ENCODE measurements around the gene SFMBT1.
"Not testable (repeated sequence)": the region's sequence is repeated elsewhere in the genome, so short reads cannot be mapped to it uniquely, and the experiment has no call there.

SFMBT1 gene

GRCh38 chr3:53039376-53039752 lies 6.5 kb downstream of the SFMBT1 start:
- DNase-seq (ENCODE audit: extremely low read depth in 1 of 2, low read depth in 1 of 2), result no peak

GRCh38 chr3:53038679-53039375 lies 7.0 kb downstream of the SFMBT1 start:
- DNase-seq (ENCODE audit: extremely low read depth in 1 of 2, low read depth in 1 of 2), result no peak

GRCh38 chr3:53035825-53036619 lies 9.9 kb downstream of the SFMBT1 start:
- no peak for DNase-seq (ENCODE audit: extremely low read depth in 1 of 2, low read depth in 1 of 2)

DNA sequence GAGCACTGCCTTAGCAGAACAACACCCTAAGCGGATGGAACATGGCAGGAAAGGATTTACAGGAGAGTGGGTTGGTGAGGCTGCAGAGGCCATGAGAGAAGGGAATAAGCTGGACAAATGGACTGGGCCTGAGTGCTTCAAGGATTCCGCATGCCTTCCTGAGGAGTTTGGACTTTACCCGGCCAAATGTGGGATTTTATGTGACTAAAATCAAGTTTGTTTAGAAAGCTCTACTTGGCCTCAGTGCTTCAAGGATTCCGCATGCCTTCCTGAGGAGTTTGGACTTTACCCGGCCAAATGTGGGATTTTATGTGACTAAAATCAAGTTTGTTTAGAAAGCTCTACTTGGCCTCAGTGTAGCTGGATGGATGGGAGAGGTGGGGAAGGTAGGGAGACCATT lies 10.9 kb downstream of the SFMBT1 start:
- DNase-seq (ENCODE audit: extremely low read depth in 1 of 2, low read depth in 1 of 2), result not testable (repeated sequence)

GRCh38 chr3:53034411-53034810 lies 11.5 kb downstream of the SFMBT1 start:
- DNase-seq (ENCODE audit: extremely low read depth in 1 of 2, low read depth in 1 of 2), result not testable (repeated sequence)

- no peak for DNase-seq (ENCODE audit: extremely low read depth in 1 of 2, low read depth in 1 of 2)
Observed at GRCh38 chr3:53032609-53033008, 13.3 kb downstream of the SFMBT1 start.

DNA sequence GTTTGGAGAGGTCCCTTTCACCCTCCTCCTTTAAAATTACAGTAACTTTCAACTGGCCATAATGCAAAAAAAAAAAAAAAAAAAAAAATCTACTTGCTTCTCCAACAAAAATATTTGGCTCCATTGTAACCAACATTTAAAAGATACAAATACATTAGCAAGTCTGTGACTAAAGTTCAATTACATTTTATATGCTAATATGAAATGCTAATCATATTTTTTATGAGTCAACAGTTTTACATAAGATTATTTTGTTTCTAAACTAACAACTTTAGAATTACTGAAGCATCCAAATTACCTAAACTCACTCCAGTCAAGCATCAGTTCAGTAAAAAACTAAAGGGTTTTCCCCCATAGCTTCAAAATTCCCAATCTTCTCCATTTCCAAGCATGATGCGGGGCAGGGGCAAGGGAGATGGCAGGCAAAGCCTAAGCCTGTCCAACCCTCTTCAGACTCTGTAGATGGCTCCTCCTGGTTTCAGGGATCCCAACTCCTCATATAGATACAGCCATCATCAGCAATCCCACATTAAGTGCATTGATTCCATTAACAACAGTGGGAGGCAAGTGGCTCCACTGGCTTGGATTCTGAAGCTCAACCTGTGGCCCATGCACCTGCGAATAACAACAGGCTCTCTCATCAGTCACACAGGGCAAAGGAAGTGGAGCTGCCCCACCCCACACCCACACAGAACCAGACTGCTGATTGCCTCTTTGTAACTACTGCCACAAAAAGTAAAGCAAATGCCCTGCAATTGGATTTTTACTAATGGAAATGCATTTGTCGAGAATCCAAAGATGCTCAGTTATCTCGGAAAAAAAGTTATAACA lies 15.0 kb downstream of the SFMBT1 start:
- no peak for DNase-seq (ENCODE audit: extremely low read depth in 1 of 2, low read depth in 1 of 2)

- no peak for DNase-seq (ENCODE audit: extremely low read depth in 1 of 2, low read depth in 1 of 2)
Observed at GRCh38 chr3:53028641-53029040, 17.2 kb downstream of the SFMBT1 start.

- DNase-seq (ENCODE audit: extremely low read depth in 1 of 2, low read depth in 1 of 2), result no peak
Observed at GRCh38 chr3:53027254-53027844, 18.5 kb downstream of the SFMBT1 start.

- no peak for DNase-seq (ENCODE audit: extremely low read depth in 1 of 2, low read depth in 1 of 2)
Observed at GRCh38 chr3:53026382-53027162, 19.3 kb downstream of the SFMBT1 start.

- DNase-seq (ENCODE audit: extremely low read depth in 1 of 2, low read depth in 1 of 2), result no peak
Observed at GRCh38 chr3:53024315-53024714, 21.6 kb downstream of the SFMBT1 start.

GRCh38 chr3:53023072-53023823 lies 22.6 kb downstream of the SFMBT1 start:
- no peak for DNase-seq (ENCODE audit: extremely low read depth in 1 of 2, low read depth in 1 of 2)

DNA sequence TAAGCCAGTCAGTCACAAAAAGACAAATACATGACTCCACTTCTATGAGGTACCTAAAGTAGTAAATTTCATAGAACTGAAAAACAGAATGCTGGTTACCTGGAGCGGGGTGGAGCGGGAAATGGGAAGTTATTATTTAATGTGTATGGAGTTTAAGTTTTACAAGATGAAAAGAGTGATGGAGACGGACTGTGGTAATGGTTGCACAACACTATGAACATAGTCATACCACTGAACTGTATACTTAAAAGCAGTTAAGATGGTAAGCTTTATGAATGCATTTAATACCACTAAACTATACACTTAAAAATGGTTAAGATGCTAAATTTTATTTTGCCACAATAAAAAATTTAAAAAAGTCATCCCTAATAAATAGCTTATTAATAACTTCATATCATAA lies 23.2 kb downstream of the SFMBT1 start:
- no peak for DNase-seq (ENCODE audit: extremely low read depth in 1 of 2, low read depth in 1 of 2)

GRCh38 chr3:53016236-53016635 lies 29.6 kb downstream of the SFMBT1 start:
- DNase-seq (ENCODE audit: extremely low read depth in 1 of 2, low read depth in 1 of 2), result no peak

GRCh38 chr3:53011324-53011723 lies 34.5 kb downstream of the SFMBT1 start:
- no peak for DNase-seq (ENCODE audit: extremely low read depth in 1 of 2, low read depth in 1 of 2)

DNA sequence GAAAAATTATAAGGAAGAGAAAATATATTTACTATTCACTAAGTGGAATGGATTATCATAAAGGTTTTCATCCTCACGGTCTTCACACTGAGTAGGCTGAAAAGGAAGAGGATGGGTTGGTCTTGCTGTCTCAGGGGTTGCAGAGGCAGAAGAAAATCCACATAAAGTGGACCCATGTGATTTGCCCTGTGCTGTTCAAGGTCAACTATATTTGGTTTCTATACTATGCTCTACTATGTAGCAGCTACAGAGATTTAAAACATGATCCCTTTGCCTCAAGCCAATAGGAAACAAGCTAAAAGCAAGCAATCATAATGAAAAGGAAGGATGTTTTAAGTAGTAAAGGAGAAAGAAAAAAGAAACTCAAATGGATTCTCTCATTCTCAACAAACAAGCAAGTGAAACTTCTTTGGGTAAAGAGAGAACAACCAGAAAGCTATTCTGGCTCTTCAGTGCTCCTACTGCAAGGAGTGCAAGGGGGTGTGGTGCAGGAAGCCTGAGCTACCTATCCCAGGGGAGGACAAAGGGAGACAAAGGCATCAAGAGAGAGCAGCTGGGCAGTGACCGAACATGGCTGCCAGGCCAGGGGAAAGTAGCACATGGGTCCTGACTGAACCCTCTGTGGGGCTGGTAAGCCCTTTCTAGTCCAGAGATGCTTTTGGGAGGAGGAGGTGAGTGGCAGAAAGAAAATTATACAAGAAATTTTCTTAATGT lies 35.9 kb downstream of the SFMBT1 start:
- DNase-seq (ENCODE audit: extremely low read depth in 1 of 2, low read depth in 1 of 2), result no peak

DNA sequence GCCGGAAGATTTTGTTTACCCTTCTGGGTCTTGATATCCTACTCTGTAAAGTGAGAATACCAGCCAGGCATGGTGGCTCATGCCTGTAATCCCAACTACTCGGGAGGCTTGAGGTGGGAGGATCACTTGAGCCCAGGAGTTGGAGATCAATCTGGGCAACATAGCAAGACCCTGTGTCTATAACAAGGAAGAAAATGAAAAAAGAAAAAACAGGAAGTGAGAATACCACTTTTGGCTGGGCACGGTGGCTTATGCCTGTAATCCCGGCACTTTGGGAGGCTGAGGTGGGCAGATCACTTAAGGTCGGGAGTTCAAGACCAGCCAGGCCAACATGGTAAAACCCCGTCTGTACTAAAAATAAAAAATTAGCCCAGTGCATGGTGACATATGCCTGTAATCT lies 36.9 kb downstream of the SFMBT1 start:
- DNase-seq (ENCODE audit: extremely low read depth in 1 of 2, low read depth in 1 of 2), result no peak

DNA sequence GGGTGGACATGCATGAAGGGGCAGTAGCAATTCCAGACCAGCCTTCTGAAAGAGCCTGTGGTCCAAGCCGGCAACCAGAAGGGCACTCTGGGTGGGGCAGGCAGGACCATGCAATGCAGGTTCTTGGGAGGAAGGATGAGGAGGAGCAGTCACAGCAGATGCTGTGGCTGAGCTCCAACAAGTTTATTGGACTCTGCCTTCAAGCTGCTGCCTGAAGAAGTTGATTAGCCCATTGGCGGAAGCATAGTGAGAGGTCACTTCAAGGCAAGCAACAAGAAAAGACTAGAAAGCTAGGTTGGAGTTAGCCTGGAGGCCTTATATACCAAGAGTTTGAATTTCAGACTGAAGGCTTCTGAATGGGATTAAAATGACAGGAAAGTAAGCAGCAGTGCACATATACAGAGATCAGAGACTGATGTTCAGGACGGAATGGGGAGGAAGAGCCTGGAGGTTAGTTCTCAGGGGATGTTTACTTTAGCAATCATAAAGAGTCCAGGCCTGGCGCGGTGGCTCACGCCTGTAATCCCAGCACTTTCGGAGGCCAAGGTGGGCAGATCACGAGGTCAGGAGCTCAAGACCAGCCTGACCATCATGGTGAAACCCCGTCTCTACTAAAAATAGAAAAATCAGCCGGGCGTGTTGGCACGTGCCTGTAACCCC lies 39.9 kb downstream of the SFMBT1 start:
- no peak for DNase-seq (ENCODE audit: extremely low read depth in 1 of 2, low read depth in 1 of 2)

- no peak for DNase-seq (ENCODE audit: extremely low read depth in 1 of 2, low read depth in 1 of 2)
Observed at GRCh38 chr3:53005338-53005737, 40.5 kb downstream of the SFMBT1 start.

Data from stimulated activated CD8-positive, alpha-beta memory T cell treated with anti-CD3 and anti-CD28 coated beads, Interleukin-7, amount 100 ng/mL, for 48 hours (primary cell).